ENCODE data around the gene UBXN11.
"Not testable (repeated sequence)": the region's sequence is repeated elsewhere in the genome, so short reads cannot be mapped to it uniquely, and the experiment has no call there.

Gene UBXN11

GRCh38 chr1:26336477-26337205 is 30.2 kb upstream of the UBXN11 start:
- peak; percentile 67 for DNase-seq (ENCODE audit: low read depth)

GRCh38 chr1:26335774-26336476 is 29.5 kb upstream of the UBXN11 start:
- DNase-seq (ENCODE audit: low read depth), result no peak

- not testable (repeated sequence) for DNase-seq (ENCODE audit: low read depth)
These were observed 26.9 kb upstream of the UBXN11 start for GRCh38 chr1:26333312-26333711.

- no peak for DNase-seq (ENCODE audit: low read depth)
These were observed 23.8 kb upstream of the UBXN11 start for GRCh38 chr1:26330276-26330675.

- DNase-seq (ENCODE audit: low read depth), result not testable (repeated sequence)
These were observed 22.9 kb upstream of the UBXN11 start for GRCh38 chr1:26329380-26329779.

- no peak for DNase-seq (ENCODE audit: low read depth)
These were observed 22.2 kb upstream of the UBXN11 start for GRCh38 chr1:26328597-26328996.

- no peak for DNase-seq (ENCODE audit: low read depth)
These were observed 21.5 kb upstream of the UBXN11 start for GRCh38 chr1:26327956-26328362.

- no peak for DNase-seq (ENCODE audit: low read depth)
These were observed 18.1 kb upstream of the UBXN11 start for GRCh38 chr1:26324550-26324949.

- no peak for DNase-seq (ENCODE audit: low read depth)
These were observed 16.9 kb upstream of the UBXN11 start for GRCh38 chr1:26323382-26323781.

GRCh38 chr1:26322042-26322331 is 15.6 kb upstream of the UBXN11 start:
- DNase-seq (ENCODE audit: low read depth), result no peak

- peak; percentile 88 for DNase-seq (ENCODE audit: low read depth)
These were observed 15.0 kb upstream of the UBXN11 start for GRCh38 chr1:26321315-26322041.

GRCh38 chr1:26320896-26321295 is 14.5 kb upstream of the UBXN11 start:
- DNase-seq (ENCODE audit: low read depth), result no peak

- DNase-seq (ENCODE audit: low read depth), result no peak
These were observed 12.1 kb upstream of the UBXN11 start for GRCh38 chr1:26318338-26319064.

GRCh38 chr1:26317612-26318337 is 11.3 kb upstream of the UBXN11 start, which contains the start of gene CD52:
Gene CD52, plus strand, starts transcription at chr1:26317958. Its CDS starts 60 bp downstream, at chr1:26318018.
- DNase-seq (ENCODE audit: low read depth), result no peak

GRCh38 chr1:26317146-26317545 is 10.7 kb upstream of the UBXN11 start:
- no peak for DNase-seq (ENCODE audit: low read depth)

- DNase-seq (ENCODE audit: low read depth), result no peak
These were observed 9.7 kb upstream of the UBXN11 start for GRCh38 chr1:26315874-26316850.

- DNase-seq (ENCODE audit: low read depth), result no peak
These were observed 8.1 kb upstream of the UBXN11 start for GRCh38 chr1:26314501-26314900.

GRCh38 chr1:26307966-26308899 is 1.8 kb upstream of the UBXN11 start:
- not testable (repeated sequence) for DNase-seq (ENCODE audit: low read depth)

- DNase-seq (ENCODE audit: low read depth), result no peak
These were observed 936 bp upstream of the UBXN11 start for GRCh38 chr1:26307363-26307781.
